PC-9 (cell line): ENCODE data around the gene ESRP2.

ENCODE experiments used
- EZH2 ChIP-seq: fragments of 200-600 bp; sonication (generic); IDR thresholded peaks from 2 replicates; pipeline ENCODE4 v1.8.0; 2017; ENCODE audit warnings: antibody characterized with exemption, low read depth
- TF ChIP-seq, protein P1 (sequence below): fragments of 200-600 bp; sonication (generic); conservative IDR thresholded peaks from 2 replicates; pipeline ENCODE4 v1.6.1; 2017; ENCODE audit warnings: mixed run types, antibody characterized with exemption, mild to moderate bottlenecking, moderate library complexity

DNA sequence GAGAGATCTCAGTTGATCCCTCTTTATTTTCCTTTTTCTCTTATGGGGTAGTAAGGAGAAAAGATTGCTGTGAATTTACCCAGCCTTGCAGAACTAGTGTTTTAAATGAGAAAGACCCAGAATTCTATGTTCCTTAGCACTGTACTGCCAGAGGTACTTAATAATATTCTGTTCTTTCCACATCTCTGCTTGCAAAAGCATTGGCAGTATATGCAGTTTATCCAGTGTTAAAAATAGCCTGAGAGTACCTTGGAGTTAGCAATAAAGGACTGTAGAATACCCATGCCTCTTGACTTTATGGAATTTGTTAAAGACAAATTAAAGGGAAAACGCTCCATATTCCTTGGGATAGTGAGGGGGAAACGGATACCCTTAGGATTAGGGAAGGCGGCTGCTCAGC, 40.3 kb upstream of the ESRP2 start:
- TF ChIP-seq, protein P1, sequence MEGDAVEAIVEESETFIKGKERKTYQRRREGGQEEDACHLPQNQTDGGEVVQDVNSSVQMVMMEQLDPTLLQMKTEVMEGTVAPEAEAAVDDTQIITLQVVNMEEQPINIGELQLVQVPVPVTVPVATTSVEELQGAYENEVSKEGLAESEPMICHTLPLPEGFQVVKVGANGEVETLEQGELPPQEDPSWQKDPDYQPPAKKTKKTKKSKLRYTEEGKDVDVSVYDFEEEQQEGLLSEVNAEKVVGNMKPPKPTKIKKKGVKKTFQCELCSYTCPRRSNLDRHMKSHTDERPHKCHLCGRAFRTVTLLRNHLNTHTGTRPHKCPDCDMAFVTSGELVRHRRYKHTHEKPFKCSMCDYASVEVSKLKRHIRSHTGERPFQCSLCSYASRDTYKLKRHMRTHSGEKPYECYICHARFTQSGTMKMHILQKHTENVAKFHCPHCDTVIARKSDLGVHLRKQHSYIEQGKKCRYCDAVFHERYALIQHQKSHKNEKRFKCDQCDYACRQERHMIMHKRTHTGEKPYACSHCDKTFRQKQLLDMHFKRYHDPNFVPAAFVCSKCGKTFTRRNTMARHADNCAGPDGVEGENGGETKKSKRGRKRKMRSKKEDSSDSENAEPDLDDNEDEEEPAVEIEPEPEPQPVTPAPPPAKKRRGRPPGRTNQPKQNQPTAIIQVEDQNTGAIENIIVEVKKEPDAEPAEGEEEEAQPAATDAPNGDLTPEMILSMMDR, result no peak
- TF ChIP-seq EZH2, result no peak
